Fibroblast of villous mesenchyme (primary cell): ENCODE results near the gene ADAMTSL2. TPM values are rescaled to one million over a fixed set of nuclear protein-coding genes. Genes with fewer than 3 reads are reported as not detected.

Source experiments
- DNase-seq: peaks from one replicate; pipeline ENCODE4 v3.0.0-alpha.2; 2010; ENCODE audit warnings: low read depth
- H3K4me3 ChIP-seq: 2 replicates; pipeline ENCODE4 v1.5.1; 2011; ENCODE audit warnings: low read depth, mild to moderate bottlenecking, low read length
- CTCF ChIP-seq: IDR thresholded peaks from 2 replicates; pipeline ENCODE4 v1.5.1; 2012; ENCODE audit warnings: low read depth, mild to moderate bottlenecking, low read length; ENCODE audit not compliant: insufficient read depth
- total RNA-seq: library from RNA; depleted of rRNA; stranded (reverse); fragments of >200 nt; gene quantifications from 2 replicates; pipeline ENCODE4 v1.2.3, GENCODE V29; 2012

The ADAMTSL2 gene
- total RNA-seq, 1 donor, result under 0.01 TPM

GRCh38 chr9:133575186-133576030 lies 40.9 kb downstream of the ADAMTSL2 start:
- H3K4me3 ChIP-seq, result no peak overlapping the region
- TF ChIP-seq CTCF, result no peak
- DNase-seq, result no peak

- TF ChIP-seq CTCF, result no peak
- H3K4me3 ChIP-seq, result peak overlapping the region; percentile 2
- DNase-seq, result no peak
Observed at GRCh38 chr9:133576031-133576874, 41.7 kb downstream of the ADAMTSL2 start.

- peak overlapping the region; percentile 2 for H3K4me3 ChIP-seq
- TF ChIP-seq CTCF, result no peak
- DNase-seq, result peak; percentile 68
Observed at GRCh38 chr9:133576875-133577736, 42.6 kb downstream of the ADAMTSL2 start.

- no peak overlapping the region for H3K4me3 ChIP-seq
- no peak for TF ChIP-seq CTCF
- DNase-seq, result no peak
Observed at GRCh38 chr9:133577737-133578112, 43.2 kb downstream of the ADAMTSL2 start.

GRCh38 chr9:133578524-133579441 lies 44.3 kb downstream of the ADAMTSL2 start:
- DNase-seq, result no peak
- H3K4me3 ChIP-seq, result no peak overlapping the region
- TF ChIP-seq CTCF, result no peak
